SIG-M5 (cell line): Measurements from ENCODE around the gene RAVER1.
"Not testable (repeated sequence)": the region's sequence is repeated elsewhere in the genome, so short reads cannot be mapped to it uniquely, and the experiment has no call there.

Source experiments
- DNase-seq: peaks from one replicate; lab custom pipeline; 2025; lab: John Stamatoyannopoulos, UW

The RAVER1 gene

GRCh38 chr19:10344780-10345179, 11.5 kb upstream of the RAVER1 start:
- DNase-seq, result no peak

GRCh38 chr19:10343495-10343894, 10.2 kb upstream of the RAVER1 start:
- DNase-seq, result no peak

- DNase-seq, result no peak
These were observed 6.6 kb upstream of the RAVER1 start for GRCh38 chr19:10339977-10340376.

GRCh38 chr19:10339380-10339960, 6.1 kb upstream of the RAVER1 start, which contains the start of gene ICAM3:
ICAM3 (minus strand) TSS chr19:10339624; CDS start chr19:10339614, 10 bp downstream.
- no peak for DNase-seq

- no peak for DNase-seq
These were observed 5.6 kb upstream of the RAVER1 start for GRCh38 chr19:10338940-10339339.

- not testable (repeated sequence) for DNase-seq
These were observed 3.4 kb upstream of the RAVER1 start for GRCh38 chr19:10336725-10337124.

GRCh38 chr19:10335352-10335985, 2.1 kb upstream of the RAVER1 start:
- no peak for DNase-seq

- no peak for DNase-seq
These were observed 1.4 kb upstream of the RAVER1 start for GRCh38 chr19:10334588-10335351.

- no peak for DNase-seq
These were observed 644 bp upstream of the RAVER1 start for GRCh38 chr19:10333758-10334587.

GRCh38 chr19:10332158-10332964, 968 bp downstream of the RAVER1 start:
- no peak for DNase-seq

- DNase-seq, result no peak
These were observed 3.8 kb downstream of the RAVER1 start for GRCh38 chr19:10329555-10329954.

- no peak for DNase-seq
These were observed 4.5 kb downstream of the RAVER1 start for GRCh38 chr19:10328558-10329429.

GRCh38 chr19:10327793-10328192, 5.5 kb downstream of the RAVER1 start:
- no peak for DNase-seq

GRCh38 chr19:10325732-10326131, 7.6 kb downstream of the RAVER1 start:
- DNase-seq, result no peak

- DNase-seq, result no peak
These were observed 11.2 kb downstream of the RAVER1 start for GRCh38 chr19:10321874-10322835.

GRCh38 chr19:10321417-10321797, 11.9 kb downstream of the RAVER1 start:
- no peak for DNase-seq

GRCh38 chr19:10320602-10321416, 12.5 kb downstream of the RAVER1 start:
- no peak for DNase-seq
